GM23338 (cell line): Measurements from ENCODE around the gene MBOAT7. TPM values are rescaled to one million over a fixed set of nuclear protein-coding genes. Genes with fewer than 3 reads are reported as not detected.

ENCODE experiments used
- ATAC-seq: fragments of 200-7000 bp; cut with Tn5 transposase; 3 replicates; pipeline ENCODE4 v1.9.1; 2020
- DNase-seq: peaks from one replicate; pipeline ENCODE4 v3.0.0-alpha.2; 2015; ENCODE audit warnings: low spot score
- H2AFZ ChIP-seq: fragments of 200-600 bp; sonication (generic); 2 replicates; pipeline ENCODE4 v1.8.0; 2016; ENCODE audit warnings: antibody characterized with exemption, mild to moderate bottlenecking, moderate library complexity
- H3F3A ChIP-seq: fragments of 200-600 bp; sonication (generic); replicated peaks from 2 replicates; pipeline ENCODE4 v1.8.0; 2017; ENCODE audit warnings: antibody characterized with exemption, mixed run types, low read depth
- H3K27ac ChIP-seq: fragments of 200-600 bp; sonication (generic); 2 replicates; pipeline ENCODE4 v1.6.1; 2016; ENCODE audit warnings: low read depth
- H3K27me3 ChIP-seq: fragments of 200-600 bp; sonication (generic); 2 replicates; pipeline ENCODE4 v1.8.0; 2016; ENCODE audit warnings: mild to moderate bottlenecking, mixed run types, moderate library complexity; ENCODE audit not compliant: insufficient read depth
- H3K36me3 ChIP-seq: fragments of 200-600 bp; sonication (generic); 2 replicates; pipeline ENCODE4 v1.8.0; 2016; ENCODE audit warnings: mild to moderate bottlenecking; ENCODE audit not compliant: insufficient read depth
- H3K4me1 ChIP-seq: fragments of 200-600 bp; sonication (generic); 2 replicates; pipeline ENCODE4 v1.8.0; 2016; ENCODE audit warnings: mild to moderate bottlenecking, moderate library complexity; ENCODE audit not compliant: insufficient read depth
- H3K4me2 ChIP-seq: fragments of 200-600 bp; sonication (generic); 2 replicates; pipeline ENCODE4 v1.7.1; 2017; ENCODE audit warnings: mixed run types
- H3K4me3 ChIP-seq: fragments of 200-600 bp; sonication (generic); 2 replicates; pipeline ENCODE4 v1.6.1; 2016; ENCODE audit warnings: mixed run types
- H3K79me2 ChIP-seq: fragments of 200-600 bp; sonication (generic); replicated peaks from 2 replicates; pipeline ENCODE4 v1.8.0; 2017; ENCODE audit warnings: mild to moderate bottlenecking; ENCODE audit not compliant: insufficient read depth
- H3K9me2 ChIP-seq: fragments of 200-600 bp; sonication (generic); 2 replicates; pipeline ENCODE4 v1.8.0; 2017; ENCODE audit not compliant: insufficient read depth
- H4K20me1 ChIP-seq: fragments of 200-600 bp; sonication (generic); replicated peaks from 2 replicates; pipeline ENCODE4 v1.8.0; 2017; ENCODE audit warnings: mild to moderate bottlenecking; ENCODE audit not compliant: insufficient read depth
- H3K27ac Mint-ChIP-seq: 2 replicates; pipeline ENCODE4 v1.8.0; 2020; ENCODE audit warnings: inconsistent platforms, mild to moderate bottlenecking, moderate library complexity, mixed read lengths
- H3K27me3 Mint-ChIP-seq: 3 replicates; pipeline ENCODE4 v1.8.0; 2022; ENCODE audit warnings: low read depth, mild to moderate bottlenecking, moderate library complexity, mixed read lengths, inconsistent platforms; ENCODE audit not compliant: insufficient read depth, poor library complexity
- H3K36me3 Mint-ChIP-seq: 3 replicates; pipeline ENCODE4 v1.8.0; 2021; ENCODE audit warnings: low read depth, mild to moderate bottlenecking, inconsistent platforms, moderate library complexity, mixed read lengths
- H3K4me1 Mint-ChIP-seq: 3 replicates; pipeline ENCODE4 v1.8.0; 2020; ENCODE audit warnings: mild to moderate bottlenecking, inconsistent platforms, mixed read lengths
- H3K4me3 Mint-ChIP-seq: 3 replicates; pipeline ENCODE4 v1.8.0; 2021; ENCODE audit warnings: moderate library complexity, mild to moderate bottlenecking, inconsistent platforms, mixed read lengths
- H3K9me3 Mint-ChIP-seq: 3 replicates; pipeline ENCODE4 v1.8.0; 2020; ENCODE audit warnings: moderate library complexity, mild to moderate bottlenecking, inconsistent platforms, mixed read lengths
- CREB1 ChIP-seq: fragments of 250-450 bp; sonication (Bioruptor Pico); IDR thresholded peaks from 2 replicates; pipeline ENCODE4 v1.5.0; 2020; ENCODE audit warnings: low read depth, mild to moderate bottlenecking, moderate library complexity
- EZH2 ChIP-seq: fragments of 200-600 bp; sonication (generic); IDR thresholded peaks from one replicate; pipeline ENCODE4 v1.8.0; 2017; ENCODE audit warnings: antibody characterized with exemption, mild to moderate bottlenecking, low read depth; ENCODE audit not compliant: unreplicated experiment
- EZH2phosphoT487 ChIP-seq: fragments of 200-600 bp; sonication (generic); IDR thresholded peaks from one replicate; pipeline ENCODE4 v1.8.1; 2018; ENCODE audit warnings: antibody characterized with exemption; ENCODE audit not compliant: unreplicated experiment
- POLR2AphosphoS5 ChIP-seq: IDR thresholded peaks from 2 replicates; pipeline ENCODE4 v1.6.1; 2016; ENCODE audit warnings: antibody characterized with exemption, low read depth
- STAT1 ChIP-seq: IDR thresholded peaks from one replicate; pipeline ENCODE4 v1.6.1; 2016; ENCODE audit warnings: antibody characterized with exemption; ENCODE audit not compliant: unreplicated experiment
- ZNF114 ChIP-seq: fragments of 250-450 bp; sonication (Bioruptor Pico); IDR thresholded peaks from 2 replicates; pipeline ENCODE4 v1.5.0; 2020; ENCODE audit warnings: mild to moderate bottlenecking, moderate library complexity
- polyA plus RNA-seq: library from polyadenylated mRNA; unstranded; fragments of >200 nt; fragmentation: Nextera tagmentation; extraction: Ambion mirVana; gene quantifications from 2 replicates; pipeline ENCODE4 v1.2.1, GENCODE V29; 2016
- total RNA-seq: library from RNA; depleted of rRNA; stranded (reverse); fragments of >200 nt; shearing (Covaris generic); gene quantifications from 2 replicates; pipeline ENCODE4 v1.2.3, GENCODE V29; 2014
- TF ChIP-seq, protein P1 (sequence below): IDR thresholded peaks from 2 replicates; pipeline ENCODE4 v1.6.1; 2016; ENCODE audit warnings: antibody characterized with exemption
- TF ChIP-seq, protein P2 (sequence below), 2 experiments: fragments of 200-600 bp in 1 of 2; sonication (generic) in 1 of 2; conservative IDR thresholded peaks; 2 replicates each; pipeline versions ENCODE4 v1.5.1 to v1.6.1; 2016 to 2017; ENCODE audit warnings: antibody characterized with exemption in 2 of 2, low read depth in 2 of 2, mild to moderate bottlenecking in 2 of 2, moderate library complexity in 1 of 2
- TF ChIP-seq, protein P3 (sequence below): fragments of 250-450 bp; sonication (Bioruptor Pico); IDR thresholded peaks from 2 replicates; pipeline ENCODE4 v1.5.0; 2020; ENCODE audit warnings: mild to moderate bottlenecking, moderate library complexity

Gene MBOAT7
- total and polyA plus RNA-seq, 2 experiments from 2014 or later, result 77.8 to 184 TPM

GRCh38 chr19:54191811-54192453, 2.6 kb upstream of the MBOAT7 start:
- TF ChIP-seq POLR2AphosphoS5 (no peak), EZH2 (no peak), STAT1 (no peak), EZH2phosphoT487 (no peak), ZNF114 (CRISPR knock-in tag) (no peak)
- TF ChIP-seq, protein P1, sequence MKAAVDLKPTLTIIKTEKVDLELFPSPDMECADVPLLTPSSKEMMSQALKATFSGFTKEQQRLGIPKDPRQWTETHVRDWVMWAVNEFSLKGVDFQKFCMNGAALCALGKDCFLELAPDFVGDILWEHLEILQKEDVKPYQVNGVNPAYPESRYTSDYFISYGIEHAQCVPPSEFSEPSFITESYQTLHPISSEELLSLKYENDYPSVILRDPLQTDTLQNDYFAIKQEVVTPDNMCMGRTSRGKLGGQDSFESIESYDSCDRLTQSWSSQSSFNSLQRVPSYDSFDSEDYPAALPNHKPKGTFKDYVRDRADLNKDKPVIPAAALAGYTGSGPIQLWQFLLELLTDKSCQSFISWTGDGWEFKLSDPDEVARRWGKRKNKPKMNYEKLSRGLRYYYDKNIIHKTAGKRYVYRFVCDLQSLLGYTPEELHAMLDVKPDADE, result no peak
- TF ChIP-seq, protein P2, sequence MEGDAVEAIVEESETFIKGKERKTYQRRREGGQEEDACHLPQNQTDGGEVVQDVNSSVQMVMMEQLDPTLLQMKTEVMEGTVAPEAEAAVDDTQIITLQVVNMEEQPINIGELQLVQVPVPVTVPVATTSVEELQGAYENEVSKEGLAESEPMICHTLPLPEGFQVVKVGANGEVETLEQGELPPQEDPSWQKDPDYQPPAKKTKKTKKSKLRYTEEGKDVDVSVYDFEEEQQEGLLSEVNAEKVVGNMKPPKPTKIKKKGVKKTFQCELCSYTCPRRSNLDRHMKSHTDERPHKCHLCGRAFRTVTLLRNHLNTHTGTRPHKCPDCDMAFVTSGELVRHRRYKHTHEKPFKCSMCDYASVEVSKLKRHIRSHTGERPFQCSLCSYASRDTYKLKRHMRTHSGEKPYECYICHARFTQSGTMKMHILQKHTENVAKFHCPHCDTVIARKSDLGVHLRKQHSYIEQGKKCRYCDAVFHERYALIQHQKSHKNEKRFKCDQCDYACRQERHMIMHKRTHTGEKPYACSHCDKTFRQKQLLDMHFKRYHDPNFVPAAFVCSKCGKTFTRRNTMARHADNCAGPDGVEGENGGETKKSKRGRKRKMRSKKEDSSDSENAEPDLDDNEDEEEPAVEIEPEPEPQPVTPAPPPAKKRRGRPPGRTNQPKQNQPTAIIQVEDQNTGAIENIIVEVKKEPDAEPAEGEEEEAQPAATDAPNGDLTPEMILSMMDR (conservative IDR thresholded peaks at IDR 0.05; ENCODE audit: low read depth in 2 of 2), result no peak
- no peak for ATAC-seq
- H3K9me2 ChIP-seq, result no peaks in the 10 kb centered on the region
- peaks cover 15% of the 10 kb centered on the region for H4K20me1 ChIP-seq
- no peaks in the 10 kb centered on the region for H3K27me3 ChIP-seq
- H3K4me2 ChIP-seq, result peak overlapping the region; percentile 98
- H3K4me1 ChIP-seq, result peaks cover 7% of the 10 kb centered on the region; the same call in 1 of the 2 replicates
- peak overlapping the region; percentile 94 for H3K27ac ChIP-seq
- DNase-seq, result no peak
- peaks cover 42% of the 10 kb centered on the region for H3K36me3 Mint-ChIP-seq
- H3K4me3 ChIP-seq, result peak overlapping the region; percentile 97
- 0 out of 2 replicates have a peak overlapping the region, but pooled peaks have one; percentile 86 for H2AFZ ChIP-seq
- H3K27ac Mint-ChIP-seq, result peak overlapping the region; percentile 90
- peaks cover 42% of the 10 kb centered on the region for H3K79me2 ChIP-seq
- no peaks in the 10 kb centered on the region; the same call in 2 of the 3 replicates for H3K9me3 Mint-ChIP-seq
- peaks cover 26% of the 10 kb centered on the region for H3K4me1 Mint-ChIP-seq
- H3K4me3 Mint-ChIP-seq, result peak overlapping the region; percentile 88
- H3K27me3 Mint-ChIP-seq, result peaks cover 18% of the 10 kb centered on the region
- peaks cover 18% of the 10 kb centered on the region for H3F3A ChIP-seq
- H3K36me3 ChIP-seq, result peaks cover 19% of the 10 kb centered on the region

DNA sequence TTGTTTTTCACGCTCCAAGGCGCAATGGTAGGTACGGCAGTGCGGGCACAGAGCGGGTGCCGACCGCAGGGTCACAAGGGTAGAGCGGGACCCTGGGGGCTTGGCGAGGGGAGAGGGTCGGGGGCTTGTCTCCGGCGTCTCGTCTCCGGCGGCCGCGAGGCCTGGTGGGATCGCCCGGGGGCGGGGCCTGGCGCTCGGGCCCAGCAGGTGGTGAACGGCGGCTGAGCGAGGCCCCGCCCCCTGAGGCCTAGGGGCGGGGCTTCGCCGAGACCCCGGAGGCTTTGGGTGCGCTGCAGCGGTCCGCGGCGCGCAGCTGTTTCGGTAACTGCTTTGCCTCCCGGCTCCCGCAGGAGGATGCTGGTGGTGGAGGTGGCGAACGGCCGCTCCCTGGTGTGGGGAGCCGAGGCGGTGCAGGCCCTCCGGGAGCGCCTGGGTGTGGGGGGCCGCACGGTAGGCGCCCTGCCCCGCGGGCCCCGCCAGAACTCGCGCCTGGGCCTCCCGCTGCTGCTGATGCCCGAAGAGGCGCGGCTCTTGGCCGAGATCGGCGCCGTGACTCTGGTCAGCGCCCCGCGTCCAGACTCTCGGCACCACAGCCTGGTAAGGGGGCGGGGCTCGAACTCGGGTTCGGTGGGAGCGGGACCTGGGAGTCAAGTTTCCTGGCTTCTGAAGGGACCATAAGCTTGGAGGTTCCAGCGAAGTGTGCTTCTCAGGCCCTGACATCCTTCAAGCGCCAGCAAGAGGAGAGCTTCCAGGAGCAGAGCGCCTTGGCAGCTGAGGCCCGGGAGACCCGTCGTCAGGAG, 1.8 kb upstream of the MBOAT7 start, which contains the start of gene TSEN34:
TSEN34 (plus strand) TSS at position 298 of the 800 bp plus-strand sequence; CDS start at position 355, 57 bp downstream.
- Mint-ChIP-seq H3K4me1 (peaks cover 26% of the 10 kb centered on the region), H3K27ac (peak within 1 kb of the TSS; percentile 100), H3K9me3 (no peaks in the 10 kb centered on the region; the same call in 2 of the 3 replicates), H3K27me3 (peaks cover 18% of the 10 kb centered on the region), H3K4me3 (peak within 1 kb of the TSS; percentile 88), H3K36me3 (peaks cover 49% of the 10 kb centered on the region)
- Histone ChIP-seq H3K27ac (peak within 1 kb of the TSS; percentile 94), H3K79me2 (peaks cover 43% of the 10 kb centered on the region), H3K4me2 (peak within 1 kb of the TSS; percentile 98), H3K36me3 (peaks cover 18% of the 10 kb centered on the region), H3K4me3 (peak within 1 kb of the TSS; percentile 97), H3K9me2 (no peaks in the 10 kb centered on the region), H3F3A (peaks cover 18% of the 10 kb centered on the region), H4K20me1 (peaks cover 13% of the 10 kb centered on the region), H3K27me3 (no peaks in the 10 kb centered on the region), H3K4me1 (peaks cover 7% of the 10 kb centered on the region; the same call in 1 of the 2 replicates), H2AFZ (peak within 1 kb of the TSS; percentile 86; the same call in 1 of the 2 replicates)
- peak; percentile 18 for ATAC-seq
- peak; percentile 86 for TF ChIP-seq POLR2AphosphoS5
- peak; percentile 43; the same call in 1 of the 2 replicates for TF ChIP-seq CREB1 (CRISPR knock-in tag)
- TF ChIP-seq, protein P3, sequence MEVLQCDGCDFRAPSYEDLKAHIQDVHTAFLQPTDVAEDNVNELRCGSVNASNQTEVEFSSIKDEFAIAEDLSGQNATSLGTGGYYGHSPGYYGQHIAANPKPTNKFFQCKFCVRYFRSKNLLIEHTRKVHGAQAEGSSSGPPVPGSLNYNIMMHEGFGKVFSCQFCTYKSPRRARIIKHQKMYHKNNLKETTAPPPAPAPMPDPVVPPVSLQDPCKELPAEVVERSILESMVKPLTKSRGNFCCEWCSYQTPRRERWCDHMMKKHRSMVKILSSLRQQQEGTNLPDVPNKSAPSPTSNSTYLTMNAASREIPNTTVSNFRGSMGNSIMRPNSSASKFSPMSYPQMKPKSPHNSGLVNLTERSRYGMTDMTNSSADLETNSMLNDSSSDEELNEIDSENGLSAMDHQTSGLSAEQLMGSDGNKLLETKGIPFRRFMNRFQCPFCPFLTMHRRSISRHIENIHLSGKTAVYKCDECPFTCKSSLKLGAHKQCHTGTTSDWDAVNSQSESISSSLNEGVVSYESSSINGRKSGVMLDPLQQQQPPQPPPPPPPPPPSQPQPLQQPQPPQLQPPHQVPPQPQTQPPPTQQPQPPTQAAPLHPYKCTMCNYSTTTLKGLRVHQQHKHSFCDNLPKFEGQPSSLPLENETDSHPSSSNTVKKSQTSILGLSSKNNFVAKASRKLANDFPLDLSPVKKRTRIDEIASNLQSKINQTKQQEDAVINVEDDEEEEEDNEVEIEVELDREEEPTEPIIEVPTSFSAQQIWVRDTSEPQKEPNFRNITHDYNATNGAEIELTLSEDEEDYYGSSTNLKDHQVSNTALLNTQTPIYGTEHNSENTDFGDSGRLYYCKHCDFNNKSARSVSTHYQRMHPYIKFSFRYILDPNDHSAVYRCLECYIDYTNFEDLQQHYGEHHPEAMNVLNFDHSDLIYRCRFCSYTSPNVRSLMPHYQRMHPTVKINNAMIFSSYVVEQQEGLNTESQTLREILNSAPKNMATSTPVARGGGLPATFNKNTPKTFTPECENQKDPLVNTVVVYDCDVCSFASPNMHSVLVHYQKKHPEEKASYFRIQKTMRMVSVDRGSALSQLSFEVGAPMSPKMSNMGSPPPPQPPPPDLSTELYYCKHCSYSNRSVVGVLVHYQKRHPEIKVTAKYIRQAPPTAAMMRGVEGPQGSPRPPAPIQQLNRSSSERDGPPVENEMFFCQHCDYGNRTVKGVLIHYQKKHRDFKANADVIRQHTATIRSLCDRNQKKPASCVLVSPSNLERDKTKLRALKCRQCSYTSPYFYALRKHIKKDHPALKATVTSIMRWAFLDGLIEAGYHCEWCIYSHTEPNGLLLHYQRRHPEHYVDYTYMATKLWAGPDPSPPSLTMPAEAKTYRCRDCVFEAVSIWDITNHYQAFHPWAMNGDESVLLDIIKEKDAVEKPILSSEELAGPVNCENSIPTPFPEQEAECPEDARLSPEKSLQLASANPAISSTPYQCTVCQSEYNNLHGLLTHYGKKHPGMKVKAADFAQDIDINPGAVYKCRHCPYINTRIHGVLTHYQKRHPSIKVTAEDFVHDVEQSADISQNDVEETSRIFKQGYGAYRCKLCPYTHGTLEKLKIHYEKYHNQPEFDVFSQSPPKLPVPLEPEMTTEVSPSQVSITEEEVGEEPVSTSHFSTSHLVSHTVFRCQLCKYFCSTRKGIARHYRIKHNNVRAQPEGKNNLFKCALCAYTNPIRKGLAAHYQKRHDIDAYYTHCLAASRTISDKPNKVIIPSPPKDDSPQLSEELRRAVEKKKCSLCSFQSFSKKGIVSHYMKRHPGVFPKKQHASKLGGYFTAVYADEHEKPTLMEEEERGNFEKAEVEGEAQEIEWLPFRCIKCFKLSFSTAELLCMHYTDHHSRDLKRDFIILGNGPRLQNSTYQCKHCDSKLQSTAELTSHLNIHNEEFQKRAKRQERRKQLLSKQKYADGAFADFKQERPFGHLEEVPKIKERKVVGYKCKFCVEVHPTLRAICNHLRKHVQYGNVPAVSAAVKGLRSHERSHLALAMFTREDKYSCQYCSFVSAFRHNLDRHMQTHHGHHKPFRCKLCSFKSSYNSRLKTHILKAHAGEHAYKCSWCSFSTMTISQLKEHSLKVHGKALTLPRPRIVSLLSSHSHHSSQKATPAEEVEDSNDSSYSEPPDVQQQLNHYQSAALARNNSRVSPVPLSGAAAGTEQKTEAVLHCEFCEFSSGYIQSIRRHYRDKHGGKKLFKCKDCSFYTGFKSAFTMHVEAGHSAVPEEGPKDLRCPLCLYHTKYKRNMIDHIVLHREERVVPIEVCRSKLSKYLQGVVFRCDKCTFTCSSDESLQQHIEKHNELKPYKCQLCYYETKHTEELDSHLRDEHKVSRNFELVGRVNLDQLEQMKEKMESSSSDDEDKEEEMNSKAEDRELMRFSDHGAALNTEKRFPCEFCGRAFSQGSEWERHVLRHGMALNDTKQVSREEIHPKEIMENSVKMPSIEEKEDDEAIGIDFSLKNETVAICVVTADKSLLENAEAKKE (CRISPR knock-in tag), result no peak
- DNase-seq, result peak; percentile 88
